ENCODE results near the gene PDLIM3.
A peak's percentile ranks its signal among the peaks of the same experiment; 100 is the strongest.

The PDLIM3 gene

DNA sequence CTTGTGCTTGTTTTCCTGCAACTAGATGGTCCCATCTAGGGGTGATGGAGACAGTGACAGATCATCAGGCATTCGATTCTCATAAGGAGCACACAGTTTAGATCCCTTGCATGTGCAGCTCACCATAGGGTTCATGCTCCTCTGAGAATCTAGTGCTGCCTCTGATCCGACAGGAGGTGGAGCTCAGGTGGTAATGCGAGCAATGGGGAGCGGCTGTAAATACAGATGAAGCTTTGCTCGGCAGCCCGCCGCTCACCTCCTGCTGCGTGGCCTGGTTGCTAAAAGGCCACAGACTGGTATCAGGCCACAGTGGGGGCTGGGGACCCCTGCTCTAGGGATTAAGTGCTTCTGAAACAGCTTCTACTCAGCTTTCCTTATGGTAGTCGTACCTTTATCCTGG is 35.3 kb downstream of the PDLIM3 start:
- Histone ChIP-seq H3K27ac (ENCODE audit: low read length) (no peak overlapping the region), H3K9me3 (ENCODE audit: control insufficient read depth in 1 of 2, low read length in 2 of 2) (peaks cover 0 to 4% of the 10 kb centered on the region in 2 donors), H3K4me3 (ENCODE audit: low read depth in 1 of 2, low read length in 2 of 2) (no peak overlapping the region), H3K4me1 (ENCODE audit: control insufficient read depth in 1 of 2, insufficient read depth in 2 of 2, low read length in 2 of 2) (peaks cover 0 to 3% of the 10 kb centered on the region in 2 donors), H3K36me3 (ENCODE audit: control insufficient read depth in 1 of 2, insufficient read depth in 2 of 2, low read length in 2 of 2) (peaks cover 0 to 26% of the 10 kb centered on the region in 2 donors), H3K27me3 (ENCODE audit: low read depth, low read length) (no peaks in the 10 kb centered on the region)

DNA sequence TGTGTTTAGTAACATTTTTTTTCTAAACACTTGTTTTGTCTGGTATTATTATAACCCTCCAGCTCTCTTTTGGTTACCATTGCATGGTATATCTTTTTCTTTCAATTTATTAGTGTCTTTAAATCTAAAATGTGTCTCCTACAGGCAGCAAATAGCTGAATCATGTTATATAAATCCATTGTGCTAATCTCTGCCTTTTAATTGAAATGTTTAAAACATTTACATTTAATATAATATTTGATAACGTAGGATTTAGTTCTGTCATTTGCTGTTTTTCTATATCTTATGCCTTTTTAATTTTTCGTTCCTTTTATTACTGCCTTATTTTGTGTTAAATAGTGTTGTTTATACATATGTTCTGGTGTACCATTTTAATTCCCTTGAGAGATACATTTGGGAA is 46.7 kb downstream of the PDLIM3 start:
- Histone ChIP-seq H3K27me3 (ENCODE audit: low read depth, low read length) (no peaks in the 10 kb centered on the region), H3K4me3 (ENCODE audit: low read depth in 1 of 2, low read length in 2 of 2) (no peak overlapping the region), H3K4me1 (ENCODE audit: control insufficient read depth in 1 of 2, insufficient read depth in 2 of 2, low read length in 2 of 2) (no peaks in the 10 kb centered on the region), H3K27ac (ENCODE audit: low read length) (no peak overlapping the region), H3K36me3 (ENCODE audit: control insufficient read depth in 1 of 2, insufficient read depth in 2 of 2, low read length in 2 of 2) (no peaks in the 10 kb centered on the region), H3K9me3 (ENCODE audit: control insufficient read depth in 1 of 2, low read length in 2 of 2) (peaks cover 0 to 11% of the 10 kb centered on the region in 2 donors)

DNA sequence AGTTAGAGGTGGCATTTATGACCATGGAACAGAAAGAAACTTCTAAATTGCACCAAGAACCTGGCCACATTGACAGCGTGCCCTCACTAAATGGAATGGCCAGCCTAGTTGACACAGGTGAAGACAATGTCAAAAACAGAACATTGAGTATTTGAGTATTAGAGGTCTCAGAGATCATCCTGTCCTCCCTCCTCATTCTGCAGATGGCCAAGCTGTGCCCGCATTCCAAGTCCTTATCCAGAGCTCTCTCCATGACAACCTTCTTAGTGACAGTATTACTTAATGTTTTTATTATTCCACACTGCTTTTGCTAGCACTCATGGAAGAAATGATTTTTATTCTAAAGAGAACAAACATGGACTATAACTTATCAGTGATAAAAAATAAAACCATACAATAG is 53.9 kb downstream of the PDLIM3 start:
- H3K36me3 ChIP-seq (ENCODE audit: control insufficient read depth in 1 of 2, insufficient read depth in 2 of 2, low read length in 2 of 2): no peaks in the 10 kb centered on the region
- no peaks in the 10 kb centered on the region for H3K9me3 ChIP-seq (ENCODE audit: control insufficient read depth in 1 of 2, low read length in 2 of 2)
- H3K27me3 ChIP-seq (ENCODE audit: low read depth, low read length): no peaks in the 10 kb centered on the region
- no peak overlapping the region for H3K4me3 ChIP-seq (ENCODE audit: low read depth in 1 of 2, low read length in 2 of 2)
- H3K4me1 ChIP-seq (ENCODE audit: control insufficient read depth in 1 of 2, insufficient read depth in 2 of 2, low read length in 2 of 2): no peaks in the 10 kb centered on the region
- no peak overlapping the region for H3K27ac ChIP-seq (ENCODE audit: low read length)

DNA sequence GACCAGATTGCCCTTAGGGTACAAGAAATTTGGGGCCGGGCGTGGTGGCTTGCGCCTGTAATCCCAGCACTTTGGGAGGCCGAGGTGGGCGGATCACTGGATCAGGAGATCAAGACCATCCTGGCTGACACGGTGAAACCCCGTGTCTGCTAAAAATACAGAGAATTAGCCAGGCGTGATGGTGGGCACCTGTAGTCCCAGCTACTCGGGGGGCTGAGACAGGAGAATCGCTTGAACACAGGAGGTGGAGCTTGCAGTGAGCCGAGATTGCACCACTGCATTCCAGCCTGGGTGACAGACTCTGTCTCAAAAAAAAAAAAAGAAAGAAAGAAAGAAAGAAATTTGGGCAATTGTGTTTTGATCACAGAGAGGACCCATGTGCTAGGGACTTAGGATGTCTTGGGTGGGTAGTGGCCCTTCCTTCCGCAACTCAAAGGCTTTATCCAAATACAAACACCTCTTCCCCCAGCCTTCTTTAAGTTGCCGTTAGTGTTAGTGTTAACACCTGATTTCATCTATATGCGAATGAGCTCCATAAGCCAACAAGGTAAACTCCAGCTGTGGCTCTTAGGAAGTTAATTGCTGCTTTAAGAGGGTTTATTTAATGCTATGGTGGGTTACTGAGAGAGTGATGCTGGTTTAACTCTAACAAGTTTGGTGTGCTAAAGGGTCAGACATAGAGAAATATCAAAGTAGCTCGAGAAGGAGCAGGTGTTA is 55.1 kb downstream of the PDLIM3 start:
- H3K27me3 ChIP-seq (ENCODE audit: low read depth, low read length): no peaks in the 10 kb centered on the region
- H3K27ac ChIP-seq (ENCODE audit: low read length): no peak overlapping the region
- H3K4me1 ChIP-seq (ENCODE audit: control insufficient read depth in 1 of 2, insufficient read depth in 2 of 2, low read length in 2 of 2): no peaks in the 10 kb centered on the region
- H3K4me3 ChIP-seq (ENCODE audit: low read depth in 1 of 2, low read length in 2 of 2): no peak overlapping the region
- H3K9me3 ChIP-seq (ENCODE audit: control insufficient read depth in 1 of 2, low read length in 2 of 2): no peaks in the 10 kb centered on the region
- H3K36me3 ChIP-seq (ENCODE audit: control insufficient read depth in 1 of 2, insufficient read depth in 2 of 2, low read length in 2 of 2): no peaks in the 10 kb centered on the region

DNA sequence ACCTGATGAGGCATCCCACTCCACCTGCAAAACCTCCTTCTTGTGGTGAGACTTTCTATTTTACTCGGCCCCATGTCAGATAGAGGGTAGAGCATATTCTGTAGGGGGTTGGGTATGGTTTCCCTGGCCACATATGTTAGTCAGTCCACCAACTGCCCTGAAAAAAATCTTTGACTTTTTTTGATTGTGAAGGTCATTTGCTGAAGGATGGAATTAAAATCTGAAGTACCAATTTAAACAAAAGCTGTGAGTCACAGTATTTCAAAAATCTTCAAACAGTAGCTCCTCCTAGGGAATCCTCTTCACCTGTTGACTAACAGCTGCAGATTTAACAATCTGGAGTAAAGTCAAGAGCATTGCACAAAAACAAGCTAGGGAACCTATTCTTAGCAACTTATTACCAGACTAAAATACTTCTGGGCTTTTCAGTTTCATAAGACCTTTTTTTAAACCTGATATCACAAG is 55.8 kb downstream of the PDLIM3 start:
- Histone ChIP-seq H3K9me3 (ENCODE audit: control insufficient read depth in 1 of 2, low read length in 2 of 2) (no peaks in the 10 kb centered on the region), H3K36me3 (ENCODE audit: control insufficient read depth in 1 of 2, insufficient read depth in 2 of 2, low read length in 2 of 2) (no peaks in the 10 kb centered on the region), H3K27ac (ENCODE audit: low read length) (no peak overlapping the region), H3K4me1 (ENCODE audit: control insufficient read depth in 1 of 2, insufficient read depth in 2 of 2, low read length in 2 of 2) (no peaks in the 10 kb centered on the region), H3K27me3 (ENCODE audit: low read depth, low read length) (no peaks in the 10 kb centered on the region), H3K4me3 (ENCODE audit: low read depth in 1 of 2, low read length in 2 of 2) (no peak overlapping the region)

DNA sequence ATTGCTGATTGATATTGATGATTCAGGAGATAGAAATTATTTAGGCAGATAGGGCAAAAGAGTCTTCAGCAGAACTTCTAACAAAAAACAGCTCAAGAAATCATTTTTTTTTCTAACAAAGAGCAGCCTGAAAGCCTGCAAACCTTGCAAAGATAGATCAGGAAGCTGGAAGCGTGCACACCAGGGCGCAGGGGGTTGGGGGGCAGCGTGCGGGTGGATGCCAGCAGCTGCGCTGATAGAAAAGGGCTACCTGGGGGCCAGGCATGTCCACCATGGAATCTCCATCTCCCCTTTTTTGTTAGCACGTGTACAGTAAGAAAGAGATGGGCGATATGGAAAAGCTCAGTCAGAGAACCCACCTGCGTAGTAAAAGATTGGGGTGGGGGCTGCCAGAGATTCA is 62.1 kb downstream of the PDLIM3 start:
- no peaks in the 10 kb centered on the region for H3K27me3 ChIP-seq (ENCODE audit: low read depth, low read length)

DNA sequence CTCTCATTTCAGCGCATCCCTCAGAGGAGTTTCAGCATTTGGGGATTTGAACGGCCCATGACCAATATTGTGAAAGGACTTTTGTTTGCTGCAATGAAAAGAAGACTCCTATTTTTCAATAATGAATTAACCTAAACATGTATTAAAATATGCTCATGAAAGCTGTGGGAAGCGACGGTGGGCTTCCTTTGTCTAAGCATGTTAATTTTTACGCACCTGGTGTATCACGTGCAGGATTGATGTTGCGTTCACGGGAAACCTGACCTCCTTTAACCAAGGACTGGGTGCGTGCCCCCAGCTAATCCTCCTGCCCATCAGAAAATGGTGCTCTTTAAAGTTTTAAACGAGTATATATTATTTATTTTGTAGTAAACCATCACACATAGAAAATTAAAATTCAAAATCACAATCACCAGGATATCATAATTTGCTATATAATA is 63.2 kb downstream of the PDLIM3 start:
- Histone ChIP-seq H3K4me1 (ENCODE audit: control insufficient read depth in 1 of 2, insufficient read depth in 2 of 2, low read length in 2 of 2) (no peaks in the 10 kb centered on the region), H3K27ac (ENCODE audit: low read length) (no peak overlapping the region), H3K36me3 (ENCODE audit: control insufficient read depth in 1 of 2, insufficient read depth in 2 of 2, low read length in 2 of 2) (no peaks in the 10 kb centered on the region), H3K27me3 (ENCODE audit: low read depth, low read length) (no peaks in the 10 kb centered on the region), H3K4me3 (ENCODE audit: low read depth in 1 of 2, low read length in 2 of 2) (peak overlapping the region; percentile 50 to 87), H3K9me3 (ENCODE audit: control insufficient read depth in 1 of 2, low read length in 2 of 2) (no peaks in the 10 kb centered on the region)

More for the DNA sequence above, 62.1 kb downstream of the PDLIM3 start:
- H3K4me1 ChIP-seq (ENCODE audit: control insufficient read depth in 1 of 2, insufficient read depth in 2 of 2, low read length in 2 of 2): no peaks in the 10 kb centered on the region
- H3K4me3 ChIP-seq (ENCODE audit: low read depth in 1 of 2, low read length in 2 of 2): no peak overlapping the region
- H3K36me3 ChIP-seq (ENCODE audit: control insufficient read depth in 1 of 2, insufficient read depth in 2 of 2, low read length in 2 of 2): no peaks in the 10 kb centered on the region
- H3K27ac ChIP-seq (ENCODE audit: low read length): no peak overlapping the region
- H3K9me3 ChIP-seq (ENCODE audit: control insufficient read depth in 1 of 2, low read length in 2 of 2): no peaks in the 10 kb centered on the region

DNA sequence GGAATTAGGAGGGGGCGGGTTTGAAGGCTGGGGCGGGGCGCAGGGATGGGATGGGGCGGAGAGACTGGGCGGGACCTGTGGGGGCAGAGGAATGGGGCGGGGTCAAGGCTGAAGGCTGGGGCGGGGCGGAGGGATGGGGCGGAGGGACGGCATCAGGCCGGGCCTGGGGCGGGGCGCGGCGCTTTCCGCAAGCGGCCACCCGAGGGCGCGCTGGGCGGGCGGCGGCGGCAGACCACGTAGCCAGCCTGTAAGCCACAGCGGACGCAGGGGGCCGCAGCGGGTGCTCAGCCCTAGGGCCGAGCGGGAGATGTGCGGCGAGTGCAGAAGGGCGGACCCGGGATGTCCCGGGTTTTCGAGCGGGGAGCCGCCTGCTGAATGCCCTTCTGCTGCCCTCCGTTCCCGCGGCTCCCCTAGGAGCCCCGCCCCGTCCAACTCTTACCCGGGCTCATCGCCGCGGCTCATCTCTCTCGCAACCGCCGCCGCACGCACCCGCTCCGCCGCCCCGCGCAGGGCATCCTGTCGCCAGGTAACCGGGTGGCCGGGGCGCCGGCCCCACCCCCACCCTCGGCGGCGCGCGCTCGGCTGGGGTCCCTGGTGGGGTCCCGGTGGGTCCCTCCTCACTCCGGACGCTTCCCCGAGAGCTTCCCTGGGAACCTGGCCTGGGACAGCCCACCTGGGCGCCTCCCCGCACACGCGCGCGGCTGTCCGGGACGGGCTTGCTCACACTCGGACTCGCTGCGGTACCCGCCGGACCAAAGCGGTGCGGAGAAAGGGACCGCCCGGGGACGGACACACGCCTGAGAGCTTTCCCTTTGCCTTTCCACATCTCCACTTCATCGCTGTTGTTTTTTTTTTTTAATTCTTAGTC is 63.8 kb downstream of the PDLIM3 start, which contains the start of gene CCDC110:
TSS of gene CCDC110 (minus strand) at position 499 of the 868 bp plus-strand sequence. CDS start at position 449, 50 bp downstream.
- Histone ChIP-seq H3K36me3 (ENCODE audit: control insufficient read depth in 1 of 2, insufficient read depth in 2 of 2, low read length in 2 of 2) (no peaks in the 10 kb centered on the region), H3K9me3 (ENCODE audit: control insufficient read depth in 1 of 2, low read length in 2 of 2) (no peaks in the 10 kb centered on the region), H3K27ac (ENCODE audit: low read length) (no peak within 1 kb of the TSS), H3K27me3 (ENCODE audit: low read depth, low read length) (no peaks in the 10 kb centered on the region), H3K4me1 (ENCODE audit: control insufficient read depth in 1 of 2, insufficient read depth in 2 of 2, low read length in 2 of 2) (no peaks in the 10 kb centered on the region), H3K4me3 (ENCODE audit: low read depth in 1 of 2, low read length in 2 of 2) (peak within 1 kb of the TSS; percentile 83 to 87)

DNA sequence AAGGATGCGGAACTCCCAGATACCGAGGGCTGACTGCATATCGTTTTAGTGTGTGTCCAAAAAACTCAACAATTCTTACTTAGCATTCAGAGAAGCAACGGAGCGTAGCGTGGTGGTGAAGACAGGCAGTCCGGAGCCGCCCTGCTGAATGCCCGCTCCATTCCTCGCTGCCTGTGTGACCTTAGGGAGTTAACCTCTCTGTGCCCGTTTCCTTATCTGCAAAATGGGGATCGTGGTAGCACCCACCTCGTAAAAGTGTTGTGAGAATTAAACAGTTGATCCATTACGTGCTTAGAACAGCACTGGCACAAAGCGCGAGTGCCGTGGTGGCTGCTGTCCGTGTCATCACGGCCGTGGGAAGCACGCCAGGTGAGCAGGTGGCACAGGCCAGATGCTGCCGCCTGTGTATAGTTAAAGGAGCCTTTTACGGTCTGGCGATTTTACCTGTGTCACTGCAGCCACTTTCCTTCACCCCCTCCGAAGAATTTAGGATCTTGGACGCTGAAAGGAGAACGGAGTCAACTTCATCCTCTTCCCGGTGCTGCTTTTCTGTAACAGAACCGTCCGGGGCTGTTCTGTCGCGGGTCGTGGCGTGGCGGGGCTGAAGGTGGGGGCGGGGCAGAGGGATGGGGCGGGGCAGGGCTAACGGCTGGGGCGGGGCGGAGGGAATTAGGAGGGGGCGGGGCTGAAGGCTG is 64.7 kb downstream of the PDLIM3 start:
- H3K4me1 ChIP-seq (ENCODE audit: control insufficient read depth in 1 of 2, insufficient read depth in 2 of 2, low read length in 2 of 2): no peaks in the 10 kb centered on the region
- H3K4me3 ChIP-seq (ENCODE audit: low read depth in 1 of 2, low read length in 2 of 2): peak overlapping the region; percentile 73 to 83
- no peaks in the 10 kb centered on the region for H3K27me3 ChIP-seq (ENCODE audit: low read depth, low read length)
- H3K27ac ChIP-seq (ENCODE audit: low read length): no peak overlapping the region
- no peaks in the 10 kb centered on the region for H3K9me3 ChIP-seq (ENCODE audit: control insufficient read depth in 1 of 2, low read length in 2 of 2)
- H3K36me3 ChIP-seq (ENCODE audit: control insufficient read depth in 1 of 2, insufficient read depth in 2 of 2, low read length in 2 of 2): no peaks in the 10 kb centered on the region

DNA sequence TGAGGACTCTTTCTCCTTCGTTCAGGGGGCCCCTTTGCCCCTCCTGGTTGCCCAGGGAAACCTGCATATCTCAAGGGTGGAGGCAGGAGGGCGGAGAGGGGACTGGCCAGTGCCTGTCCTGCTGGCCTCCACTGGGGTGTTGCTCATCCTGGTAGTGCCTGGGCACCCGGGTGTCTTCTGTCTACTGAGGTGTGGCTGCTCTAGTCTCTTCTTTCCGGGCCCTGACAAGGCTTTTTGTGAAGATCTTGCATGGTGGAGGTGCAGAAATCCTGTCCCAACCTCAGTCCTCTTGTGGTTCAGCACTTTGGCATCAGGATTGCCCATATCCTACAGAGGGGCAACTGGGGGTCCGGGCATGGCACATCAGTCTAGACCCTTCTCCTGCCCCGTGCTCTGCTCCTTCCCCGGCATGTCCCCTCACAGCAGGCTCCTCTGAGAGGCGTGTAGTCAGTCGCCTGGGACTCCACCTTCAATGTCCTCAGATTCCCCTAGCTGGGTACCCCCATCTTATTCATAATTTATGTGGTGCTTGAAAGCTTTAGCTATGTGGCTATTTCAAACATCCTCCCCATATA is 65.6 kb downstream of the PDLIM3 start:
- Histone ChIP-seq H3K4me1 (ENCODE audit: control insufficient read depth in 1 of 2, insufficient read depth in 2 of 2, low read length in 2 of 2) (no peaks in the 10 kb centered on the region), H3K36me3 (ENCODE audit: control insufficient read depth in 1 of 2, insufficient read depth in 2 of 2, low read length in 2 of 2) (no peaks in the 10 kb centered on the region), H3K27ac (ENCODE audit: low read length) (no peak overlapping the region), H3K27me3 (ENCODE audit: low read depth, low read length) (no peaks in the 10 kb centered on the region), H3K9me3 (ENCODE audit: control insufficient read depth in 1 of 2, low read length in 2 of 2) (no peaks in the 10 kb centered on the region), H3K4me3 (ENCODE audit: low read depth in 1 of 2, low read length in 2 of 2) (no peak overlapping the region)

DNA sequence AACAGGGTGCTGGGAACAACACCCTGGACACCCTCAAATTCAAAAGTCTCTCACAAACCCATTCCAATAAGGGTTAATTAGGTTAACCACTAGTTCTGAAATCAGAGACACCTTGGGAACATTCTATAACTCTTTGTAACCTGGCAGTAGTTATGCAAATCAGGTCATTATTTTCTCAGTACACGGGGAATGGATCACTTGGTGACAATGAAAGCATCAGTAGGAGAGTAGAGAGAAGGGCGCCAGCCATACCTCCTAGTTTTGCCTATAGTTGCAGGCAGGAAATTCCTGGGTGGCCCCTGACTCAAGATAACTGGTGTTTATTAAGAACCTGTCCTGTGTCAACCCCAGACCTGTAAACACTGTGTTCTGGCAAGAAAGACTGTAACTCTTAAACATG is 66.3 kb downstream of the PDLIM3 start:
- Histone ChIP-seq H3K27me3 (ENCODE audit: low read depth, low read length) (no peaks in the 10 kb centered on the region), H3K36me3 (ENCODE audit: control insufficient read depth in 1 of 2, insufficient read depth in 2 of 2, low read length in 2 of 2) (no peaks in the 10 kb centered on the region), H3K4me3 (ENCODE audit: low read depth in 1 of 2, low read length in 2 of 2) (no peak overlapping the region), H3K9me3 (ENCODE audit: control insufficient read depth in 1 of 2, low read length in 2 of 2) (no peaks in the 10 kb centered on the region), H3K27ac (ENCODE audit: low read length) (no peak overlapping the region), H3K4me1 (ENCODE audit: control insufficient read depth in 1 of 2, insufficient read depth in 2 of 2, low read length in 2 of 2) (no peaks in the 10 kb centered on the region)
